CD4-positive, alpha-beta memory T cell (primary cell): ENCODE data around the gene MYO1B. TPM values are rescaled to one million over a fixed set of nuclear protein-coding genes. Genes with fewer than 3 reads are reported as not detected.

Experiments
- CTCF ChIA-PET: fragments of 350-600 bp; sonication (Branson Sonifier 250); formaldehyde crosslinking; loops from one replicate; lab custom pipeline; 2021; ENCODE audit warnings: inconsistent platforms; ENCODE audit not compliant: partially characterized antibody; lab: Charles Lee
- POLR2A ChIA-PET: fragments of 350-600 bp; sonication (Branson Sonifier 250); formaldehyde crosslinking; loops from one replicate; lab custom pipeline; 2021; ENCODE audit not compliant: partially characterized antibody; lab: Charles Lee
- DNase-seq, 5 donors: peaks; one replicate each; pipeline versions ENCODE4 v3.0.0 to v3.0.0-alpha.2; 2020 to 2022; ENCODE audit warnings: mixed read lengths in 1 of 5
- H3K27ac ChIP-seq: one replicate; pipeline ENCODE4 v1.7.0; 2013; ENCODE audit warnings: low read depth, low read length
- H3K27me3 ChIP-seq: 2 replicates; pipeline ENCODE4 v1.7.0; 2013; ENCODE audit warnings: mild to moderate bottlenecking, low read length, moderate library complexity; ENCODE audit not compliant: insufficient read depth
- H3K36me3 ChIP-seq: 2 replicates; pipeline ENCODE4 v1.7.0; 2013; ENCODE audit warnings: mild to moderate bottlenecking, low read length, moderate library complexity; ENCODE audit not compliant: insufficient read depth
- H3K4me1 ChIP-seq: 2 replicates; pipeline ENCODE4 v1.7.0; 2013; ENCODE audit warnings: mild to moderate bottlenecking, low read length, moderate library complexity; ENCODE audit not compliant: insufficient read depth
- H3K4me3 ChIP-seq, 2 donors: one replicate each; pipeline ENCODE4 v1.7.0; 2013; ENCODE audit warnings: low read length in 2 of 2, mild to moderate bottlenecking in 1 of 2
- H3K9me3 ChIP-seq, 2 donors: one replicate each; pipeline ENCODE4 v1.7.0; 2013; ENCODE audit warnings: low read length in 2 of 2, control low read depth in 1 of 2; ENCODE audit not compliant: control insufficient read depth in 1 of 2
- H3K27ac Mint-ChIP-seq, 7 donors: one replicate each; pipeline ENCODE4 v1.8.0; 2020 to 2021; ENCODE audit warnings: mixed read lengths in 7 of 7, mild to moderate bottlenecking in 6 of 7, inconsistent platforms in 3 of 7, moderate library complexity in 3 of 7
- H3K27me3 Mint-ChIP-seq, 2 donors: one replicate each; pipeline ENCODE4 v1.8.0; 2020 to 2021; ENCODE audit warnings: mixed read lengths in 2 of 2
- H3K36me3 Mint-ChIP-seq, 2 donors: one replicate each; pipeline ENCODE4 v1.8.0; 2020 to 2021; ENCODE audit warnings: mixed read lengths in 2 of 2, inconsistent platforms in 1 of 2, mild to moderate bottlenecking in 1 of 2
- H3K4me1 Mint-ChIP-seq, 4 donors: one replicate each; pipeline ENCODE4 v1.8.0; 2020 to 2021; ENCODE audit warnings: mixed read lengths in 4 of 4, mild to moderate bottlenecking in 1 of 4
- H3K4me3 Mint-ChIP-seq, 8 donors: one replicate each; pipeline ENCODE4 v1.8.0; 2020 to 2021; ENCODE audit warnings: mixed read lengths in 8 of 8, mild to moderate bottlenecking in 7 of 8, moderate library complexity in 6 of 8, inconsistent platforms in 3 of 8
- H3K9me3 Mint-ChIP-seq, 8 donors: one replicate each; pipeline ENCODE4 v1.8.0; 2020 to 2021; ENCODE audit warnings: mixed read lengths in 8 of 8, mild to moderate bottlenecking in 5 of 8, inconsistent platforms in 3 of 8, moderate library complexity in 1 of 8
- intact Hi-C: fragments of 100-400 bp; cut with micrococcal nuclease; formaldehyde crosslinking; loops from one replicate; pipeline ENCODE4 v1.15.1; 2023
- polyA plus RNA-seq, 2 donors: library from polyadenylated mRNA; unstranded; fragments of 300-500 nt; fragmentation: Illumina TruSeq; gene quantifications; one replicate each; pipeline ENCODE4 v1.2.3, GENCODE V29; 2021
- total RNA-seq, 2 experiments: library from RNA; stranded (reverse); gene quantifications; one replicate each; pipeline ENCODE4 v1.2.3, GENCODE V29; 2021

Gene MYO1B
- total and polyA plus RNA-seq, 4 experiments from 2014 or later: 0.12 to 0.38 (median 0.17) TPM

GRCh38 chr2:191345788-191346187 lies 100.6 kb downstream of the MYO1B start:
- H3K27me3 Mint-ChIP-seq: peaks cover 3 to 5% of the 10 kb centered on the region in 2 donors
- H3K4me3 ChIP-seq: no peak overlapping the region
- no peak overlapping the region for H3K4me3 Mint-ChIP-seq
- H3K9me3 Mint-ChIP-seq: peaks cover 0 to 2% (median 0%) of the 10 kb centered on the region in 8 donors
- H3K9me3 ChIP-seq: no peaks in the 10 kb centered on the region
- intact Hi-C loops: no loop called here
- no peaks in the 10 kb centered on the region for H3K4me1 Mint-ChIP-seq
- ChIA-PET CTCF (no interaction called here), POLR2A (no interaction called here)
- H3K4me1 ChIP-seq: no peaks in the 10 kb centered on the region
- H3K27ac ChIP-seq: no peak overlapping the region
- H3K36me3 ChIP-seq: no peaks in the 10 kb centered on the region
- H3K27me3 ChIP-seq: no peaks in the 10 kb centered on the region
- H3K27ac Mint-ChIP-seq: no peak overlapping the region
- H3K36me3 Mint-ChIP-seq: no peaks in the 10 kb centered on the region
- DNase-seq: no peak

GRCh38 chr2:191347154-191347553 lies 102.0 kb downstream of the MYO1B start:
- POLR2A ChIA-PET: no interaction called here
- Histone ChIP-seq H3K36me3 (no peaks in the 10 kb centered on the region), H3K27ac (no peak overlapping the region), H3K9me3 (no peaks in the 10 kb centered on the region), H3K27me3 (no peaks in the 10 kb centered on the region), H3K4me3 (no peak overlapping the region), H3K4me1 (no peaks in the 10 kb centered on the region)
- intact Hi-C loops: no loop called here
- Mint-ChIP-seq H3K27ac (no peak overlapping the region), H3K9me3 (peaks cover 0 to under 1% (median 0%) of the 10 kb centered on the region in 8 donors), H3K4me1 (no peaks in the 10 kb centered on the region), H3K36me3 (no peaks in the 10 kb centered on the region), H3K27me3 (peaks cover 3 to 5% of the 10 kb centered on the region in 2 donors), H3K4me3 (no peak overlapping the region)
- CTCF ChIA-PET: no interaction called here
- DNase-seq: no peak

GRCh38 chr2:191347881-191348280 lies 102.7 kb downstream of the MYO1B start:
- H3K4me1 Mint-ChIP-seq: no peaks in the 10 kb centered on the region
- Histone ChIP-seq H3K27me3 (no peaks in the 10 kb centered on the region), H3K4me1 (no peaks in the 10 kb centered on the region), H3K27ac (no peak overlapping the region), H3K4me3 (no peak overlapping the region), H3K36me3 (no peaks in the 10 kb centered on the region), H3K9me3 (no peaks in the 10 kb centered on the region)
- CTCF ChIA-PET: no interaction called here
- intact Hi-C loops: no loop called here
- POLR2A ChIA-PET: no interaction called here
- no peak overlapping the region for H3K4me3 Mint-ChIP-seq
- peaks cover 3 to 4% of the 10 kb centered on the region in 2 donors for H3K27me3 Mint-ChIP-seq
- H3K36me3 Mint-ChIP-seq: no peaks in the 10 kb centered on the region
- no peaks in the 10 kb centered on the region for H3K9me3 Mint-ChIP-seq
- no peak overlapping the region for H3K27ac Mint-ChIP-seq
- no peak for DNase-seq

- ChIA-PET CTCF (no interaction called here), POLR2A (no interaction called here)
- Mint-ChIP-seq H3K4me3 (no peak overlapping the region), H3K4me1 (no peaks in the 10 kb centered on the region), H3K9me3 (peaks cover 0 to 5% (median 0%) of the 10 kb centered on the region in 8 donors), H3K27me3 (peaks cover 5 to 6% of the 10 kb centered on the region in 2 donors), H3K36me3 (no peaks in the 10 kb centered on the region), H3K27ac (no peak overlapping the region)
- no peaks in the 10 kb centered on the region for H3K4me1 ChIP-seq
- no peak for DNase-seq
- H3K36me3 ChIP-seq: no peaks in the 10 kb centered on the region
- intact Hi-C loops: no loop called here
- no peaks in the 10 kb centered on the region for H3K9me3 ChIP-seq
- no peaks in the 10 kb centered on the region for H3K27me3 ChIP-seq
- no peak overlapping the region for H3K4me3 ChIP-seq
- H3K27ac ChIP-seq: no peak overlapping the region
Observed at GRCh38 chr2:191349990-191350389, 104.8 kb downstream of the MYO1B start.

GRCh38 chr2:191350826-191351225 lies 105.6 kb downstream of the MYO1B start:
- Mint-ChIP-seq H3K27me3 (peaks cover 6 to 7% of the 10 kb centered on the region in 2 donors), H3K4me1 (no peaks in the 10 kb centered on the region), H3K4me3 (no peak overlapping the region), H3K27ac (no peak overlapping the region), H3K9me3 (peaks cover 0 to 8% (median 0%) of the 10 kb centered on the region in 8 donors), H3K36me3 (no peaks in the 10 kb centered on the region)
- H3K9me3 ChIP-seq: no peaks in the 10 kb centered on the region
- no peak overlapping the region for H3K27ac ChIP-seq
- CTCF ChIA-PET: no interaction called here
- no peak overlapping the region for H3K4me3 ChIP-seq
- no peaks in the 10 kb centered on the region for H3K4me1 ChIP-seq
- H3K27me3 ChIP-seq: no peaks in the 10 kb centered on the region
- POLR2A ChIA-PET: no interaction called here
- no peaks in the 10 kb centered on the region for H3K36me3 ChIP-seq
- no peak for DNase-seq
- intact Hi-C loops: no loop called here

- peaks cover 6 to 7% of the 10 kb centered on the region in 2 donors for H3K27me3 Mint-ChIP-seq
- Histone ChIP-seq H3K9me3 (no peaks in the 10 kb centered on the region), H3K36me3 (no peaks in the 10 kb centered on the region), H3K4me1 (no peaks in the 10 kb centered on the region), H3K27ac (no peak overlapping the region), H3K27me3 (no peaks in the 10 kb centered on the region), H3K4me3 (no peak overlapping the region)
- POLR2A ChIA-PET: no interaction called here
- intact Hi-C loops: no loop called here
- CTCF ChIA-PET: no interaction called here
- no peak for DNase-seq
- H3K27ac Mint-ChIP-seq: no peak overlapping the region
- no peaks in the 10 kb centered on the region for H3K4me1 Mint-ChIP-seq
- no peaks in the 10 kb centered on the region for H3K36me3 Mint-ChIP-seq
- H3K4me3 Mint-ChIP-seq: no peak overlapping the region
- peaks cover 0 to 8% (median 0%) of the 10 kb centered on the region in 8 donors for H3K9me3 Mint-ChIP-seq
Observed at GRCh38 chr2:191351298-191351697, 106.1 kb downstream of the MYO1B start.

- POLR2A ChIA-PET: no interaction called here
- CTCF ChIA-PET: no interaction called here
- H3K27ac ChIP-seq: no peak overlapping the region
Observed at GRCh38 chr2:191351921-191352320, 106.7 kb downstream of the MYO1B start.

GRCh38 chr2:191352536-191352935 lies 107.3 kb downstream of the MYO1B start:
- Histone ChIP-seq H3K9me3 (no peaks in the 10 kb centered on the region), H3K4me3 (no peak overlapping the region), H3K27ac (no peak overlapping the region), H3K4me1 (no peaks in the 10 kb centered on the region), H3K36me3 (no peaks in the 10 kb centered on the region), H3K27me3 (no peaks in the 10 kb centered on the region)
- Mint-ChIP-seq H3K4me3 (no peak overlapping the region), H3K27ac (no peak overlapping the region), H3K9me3 (peaks cover 0 to 8% (median 0%) of the 10 kb centered on the region in 8 donors), H3K27me3 (peaks cover 6 to 7% of the 10 kb centered on the region in 2 donors), H3K36me3 (no peaks in the 10 kb centered on the region), H3K4me1 (no peaks in the 10 kb centered on the region)
- POLR2A ChIA-PET: no interaction called here
- CTCF ChIA-PET: no interaction called here
- intact Hi-C loops: no loop called here
- DNase-seq: no peak

More at GRCh38 chr2:191351921-191352320, 106.7 kb downstream of the MYO1B start:
- no peak for DNase-seq
- Mint-ChIP-seq H3K27ac (no peak overlapping the region), H3K4me1 (no peaks in the 10 kb centered on the region), H3K27me3 (peaks cover 6 to 7% of the 10 kb centered on the region in 2 donors), H3K36me3 (no peaks in the 10 kb centered on the region), H3K4me3 (no peak overlapping the region), H3K9me3 (peaks cover 0 to 8% (median 0%) of the 10 kb centered on the region in 8 donors)
- no peaks in the 10 kb centered on the region for H3K9me3 ChIP-seq
- intact Hi-C loops: no loop called here
- H3K36me3 ChIP-seq: no peaks in the 10 kb centered on the region
- H3K4me3 ChIP-seq: no peak overlapping the region
- H3K4me1 ChIP-seq: no peaks in the 10 kb centered on the region
- H3K27me3 ChIP-seq: no peaks in the 10 kb centered on the region
